ENCODE results near the gene ATOX1. TPM values are rescaled to one million over a fixed set of nuclear protein-coding genes. Genes with fewer than 3 reads are reported as not detected.

ATOX1 gene
- total RNA-seq, 1 donor = 66.6 TPM

- TF ChIP-seq CTCF (IDR thresholded peaks at IDR 0.05; ENCODE audit: insufficient read depth, low read length) = no peak
- no peak for DNase-seq (ENCODE audit: low read depth)
- no peak overlapping the region for H3K4me3 ChIP-seq (ENCODE audit: low read depth, low read length)
Measured at GRCh38 chr5:151695464-151695863, 63.0 kb downstream of the ATOX1 start.

- no peak for TF ChIP-seq CTCF (IDR thresholded peaks at IDR 0.05; ENCODE audit: insufficient read depth, low read length)
- H3K4me3 ChIP-seq (ENCODE audit: low read depth, low read length) = no peak overlapping the region
- peak; percentile 74 for DNase-seq (ENCODE audit: low read depth)
Measured at GRCh38 chr5:151694035-151694485, 64.4 kb downstream of the ATOX1 start.

Small RNAs within 50 kb of the gene (small RNA-seq; reads per million reads assigned to genes)
- gene RN7SKP232 = 0.19 reads per million

Other genes with a start within 250 kb of the ATOX1 start
- 0.08 TPM in 1 of 2 replicates, not detected in the other for gene FAT2, start 167.3 kb downstream of the ATOX1 start, total RNA-seq (ENCODE audit: low replicate concordance)
- 1,011 and 5,653 TPM in 2 replicates for gene SPARC, start 71.7 kb downstream of the ATOX1 start, total RNA-seq (ENCODE audit: low replicate concordance)
- gene G3BP1, start 13.3 kb upstream of the ATOX1 start, total RNA-seq (ENCODE audit: low replicate concordance) = 161 and 239 TPM in 2 replicates
- gene GLRA1, start 166.2 kb upstream of the ATOX1 start, total RNA-seq (ENCODE audit: low replicate concordance) = not detected in 2 replicates